ENCODE data around the gene FKBP1A. TPM values are rescaled to one million over a fixed set of nuclear protein-coding genes. Genes with fewer than 3 reads are reported as not detected.
"Not testable (repeated sequence)": the region's sequence is repeated elsewhere in the genome, so short reads cannot be mapped to it uniquely, and the experiment has no call there.

FKBP1A gene
- total RNA-seq, 1 experiment from 2014 or later, result 196 TPM

DNA sequence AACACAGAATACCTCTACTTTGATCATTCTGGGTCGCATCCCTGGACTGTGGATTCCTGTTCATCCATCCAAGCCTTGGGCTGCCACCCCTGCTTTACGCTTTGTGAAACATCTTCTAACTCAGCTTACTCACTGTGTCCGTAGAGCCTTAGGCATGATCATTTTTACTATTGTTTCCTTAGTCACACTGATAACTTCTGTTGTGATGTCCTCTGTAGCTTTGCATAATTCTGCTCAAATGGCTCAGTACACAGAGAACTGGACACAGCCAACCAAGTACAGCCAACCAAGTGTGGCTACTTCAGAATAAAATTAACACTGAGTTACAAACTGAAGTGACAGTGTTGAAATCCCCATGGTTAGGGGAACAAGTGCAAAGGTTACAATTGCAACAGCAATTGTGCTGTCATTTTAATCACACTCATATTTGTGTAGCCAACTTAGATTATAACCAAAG, 8.6 kb upstream of the FKBP1A start:
- H4K5ac ChIP-seq (ENCODE audit: insufficient read length, low read depth, low read length), result no peak overlapping the region

DNA sequence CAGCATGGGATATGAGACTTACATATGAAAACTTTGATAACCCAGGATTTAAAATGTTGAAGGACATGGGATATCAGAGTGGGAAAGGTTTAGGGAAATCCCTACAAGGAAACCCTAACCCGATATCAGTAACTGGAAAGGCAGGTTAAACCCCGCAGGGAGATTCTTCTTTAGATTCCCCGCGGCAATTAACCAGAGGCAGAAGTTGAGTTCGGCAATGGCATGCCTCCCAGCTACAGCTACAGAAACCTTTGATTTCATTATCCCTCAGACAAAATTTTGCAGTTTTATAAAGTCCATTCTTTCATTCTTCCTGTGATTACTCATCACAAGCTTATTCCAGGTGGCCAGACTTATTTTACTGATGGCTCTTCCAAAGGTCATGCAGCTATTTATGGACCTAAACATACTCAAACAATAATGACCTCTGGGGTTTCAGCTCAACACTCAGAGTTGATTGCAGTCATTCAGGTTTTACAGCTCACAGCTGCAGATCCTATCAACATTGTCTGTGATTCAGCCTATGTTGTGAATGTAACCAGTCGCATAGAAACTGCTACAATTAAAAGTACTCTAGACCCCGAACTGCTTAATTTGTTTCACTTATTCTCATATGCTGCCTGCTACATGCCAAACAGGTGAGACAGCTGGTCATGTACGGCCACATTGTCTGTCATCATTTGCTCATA, 7.0 kb upstream of the FKBP1A start:
- no CpG with 5 or more reads among the region's 8 CpGs for WGBS (ENCODE audit: extremely low coverage, insufficient read length, low lambda C conversion rate)
- H3K9me3 ChIP-seq (ENCODE audit: control insufficient read depth, low read depth, low read length), result not testable (repeated sequence)

More for the DNA sequence above, 8.6 kb upstream of the FKBP1A start:
- no peak overlapping the region for H2BK120ac ChIP-seq (ENCODE audit: low read depth, low read length, poor library complexity, severe bottlenecking)
- H3K27ac ChIP-seq (ENCODE audit: insufficient read length, low read depth, low read length), result no peak overlapping the region
- H3K79me1 ChIP-seq (ENCODE audit: insufficient read depth, low read depth, low read length, poor library complexity, severe bottlenecking), result no peaks in the 10 kb centered on the region
- Mint-ChIP-seq H3K36me3 (ENCODE audit: insufficient read depth in 1 of 3, low read depth in 3 of 3) (no peaks in the 10 kb centered on the region), H3K9me3 (peaks cover 0 to 2% of the 10 kb centered on the region in 2 experiments; a peak in 3 of 5 replicates), H3K4me3 (no peak overlapping the region), H3K27ac (no peak overlapping the region), H3K4me1 (peaks cover 0 to 2% of the 10 kb centered on the region in 2 experiments; a peak in 1 of 4 replicates), H3K27me3 (ENCODE audit: low read depth) (peaks cover 71% of the 10 kb centered on the region)
- H3K9ac ChIP-seq (ENCODE audit: extremely low read depth, insufficient read length, low read length), result no peak overlapping the region
- no peak overlapping the region for H2AFZ ChIP-seq (ENCODE audit: low read length)
- no peak overlapping the region for H4K91ac ChIP-seq (ENCODE audit: insufficient read length, low read depth, low read length)
- no CpG with 5 or more reads among the region's 3 CpGs for WGBS (ENCODE audit: extremely low coverage, insufficient read length, low lambda C conversion rate)
- no peak overlapping the region for H3K14ac ChIP-seq (ENCODE audit: insufficient read depth, low read length)
- H3K56ac ChIP-seq (ENCODE audit: insufficient read length, low read depth, low read length), result no peak overlapping the region
- no peak overlapping the region for H3K4me2 ChIP-seq (ENCODE audit: insufficient read depth, insufficient read length, low read length)
- H2BK15ac ChIP-seq (ENCODE audit: low read depth, low read length), result no peak overlapping the region
- H3K4me1 ChIP-seq (ENCODE audit: insufficient read depth, low read length), result no peaks in the 10 kb centered on the region
- H3K27me3 ChIP-seq (ENCODE audit: insufficient read depth, low read length), result no peaks in the 10 kb centered on the region
- H4K20me1 ChIP-seq (ENCODE audit: control insufficient read depth, insufficient read depth, insufficient read length), result no peaks in the 10 kb centered on the region
- TF ChIP-seq, protein P1, sequence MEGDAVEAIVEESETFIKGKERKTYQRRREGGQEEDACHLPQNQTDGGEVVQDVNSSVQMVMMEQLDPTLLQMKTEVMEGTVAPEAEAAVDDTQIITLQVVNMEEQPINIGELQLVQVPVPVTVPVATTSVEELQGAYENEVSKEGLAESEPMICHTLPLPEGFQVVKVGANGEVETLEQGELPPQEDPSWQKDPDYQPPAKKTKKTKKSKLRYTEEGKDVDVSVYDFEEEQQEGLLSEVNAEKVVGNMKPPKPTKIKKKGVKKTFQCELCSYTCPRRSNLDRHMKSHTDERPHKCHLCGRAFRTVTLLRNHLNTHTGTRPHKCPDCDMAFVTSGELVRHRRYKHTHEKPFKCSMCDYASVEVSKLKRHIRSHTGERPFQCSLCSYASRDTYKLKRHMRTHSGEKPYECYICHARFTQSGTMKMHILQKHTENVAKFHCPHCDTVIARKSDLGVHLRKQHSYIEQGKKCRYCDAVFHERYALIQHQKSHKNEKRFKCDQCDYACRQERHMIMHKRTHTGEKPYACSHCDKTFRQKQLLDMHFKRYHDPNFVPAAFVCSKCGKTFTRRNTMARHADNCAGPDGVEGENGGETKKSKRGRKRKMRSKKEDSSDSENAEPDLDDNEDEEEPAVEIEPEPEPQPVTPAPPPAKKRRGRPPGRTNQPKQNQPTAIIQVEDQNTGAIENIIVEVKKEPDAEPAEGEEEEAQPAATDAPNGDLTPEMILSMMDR (conservative IDR thresholded peaks at IDR 0.05), result no peak
- no peak overlapping the region for H4K8ac ChIP-seq (replicated peaks; ENCODE audit: insufficient read length, low read depth, low read length)
- H2BK5ac ChIP-seq (ENCODE audit: insufficient read length, low read length), result no peak overlapping the region
- no peak overlapping the region for H3K4ac ChIP-seq (ENCODE audit: low read depth, low read length)
- H2AK5ac ChIP-seq (ENCODE audit: insufficient read length, low read length), result no peak overlapping the region
- no peak overlapping the region for H2BK12ac ChIP-seq (ENCODE audit: insufficient read length, low read depth, low read length)
- H3K79me2 ChIP-seq (ENCODE audit: insufficient read depth, low read length), result no peaks in the 10 kb centered on the region
- no peak overlapping the region for H3T11ph ChIP-seq (ENCODE audit: low read length)
- DNase-seq, result no peak
- H3K18ac ChIP-seq (ENCODE audit: insufficient read length, low read depth, low read length), result no peak overlapping the region
- no peak overlapping the region for H2BK20ac ChIP-seq (ENCODE audit: low read depth, low read length, poor library complexity, severe bottlenecking)
- H3K23me2 ChIP-seq (ENCODE audit: insufficient read length, low read depth, low read length, poor library complexity, severe bottlenecking), result no peaks in the 10 kb centered on the region
- no peak overlapping the region for H3K23ac ChIP-seq (ENCODE audit: insufficient read length, low read depth, low read length)
- H3K9me3 ChIP-seq (ENCODE audit: control insufficient read depth, low read depth, low read length), result no peaks in the 10 kb centered on the region

More for the DNA sequence above, 7.0 kb upstream of the FKBP1A start:
- H2BK120ac ChIP-seq (ENCODE audit: low read depth, low read length, poor library complexity, severe bottlenecking); H4K8ac ChIP-seq (replicated peaks; ENCODE audit: insufficient read length, low read depth, low read length); H3K9me3 Mint-ChIP-seq; H2BK5ac ChIP-seq (ENCODE audit: insufficient read length, low read length); H2AFZ ChIP-seq (ENCODE audit: low read length); H3K4me3 Mint-ChIP-seq; H3K23me2 ChIP-seq (ENCODE audit: insufficient read length, low read depth, low read length, poor library complexity, severe bottlenecking); H3K18ac ChIP-seq (ENCODE audit: insufficient read length, low read depth, low read length); H3K14ac ChIP-seq (ENCODE audit: insufficient read depth, low read length); H3T11ph ChIP-seq (ENCODE audit: low read length); H3K79me2 ChIP-seq (ENCODE audit: insufficient read depth, low read length); H2BK15ac ChIP-seq (ENCODE audit: low read depth, low read length); H3K56ac ChIP-seq (ENCODE audit: insufficient read length, low read depth, low read length); H3K79me1 ChIP-seq (ENCODE audit: insufficient read depth, low read depth, low read length, poor library complexity, severe bottlenecking); H2BK12ac ChIP-seq (ENCODE audit: insufficient read length, low read depth, low read length); H3K4me1 ChIP-seq (ENCODE audit: insufficient read depth, low read length); H2AK5ac ChIP-seq (ENCODE audit: insufficient read length, low read length); H3K4me1 Mint-ChIP-seq; H3K27ac ChIP-seq (ENCODE audit: insufficient read length, low read depth, low read length); H3K36me3 Mint-ChIP-seq (ENCODE audit: insufficient read depth in 1 of 3, low read depth in 3 of 3); H3K9ac ChIP-seq (ENCODE audit: extremely low read depth, insufficient read length, low read length); H3K27ac Mint-ChIP-seq; H4K5ac ChIP-seq (ENCODE audit: insufficient read length, low read depth, low read length); H3K4me2 ChIP-seq (ENCODE audit: insufficient read depth, insufficient read length, low read length); H4K91ac ChIP-seq (ENCODE audit: insufficient read length, low read depth, low read length); DNase-seq; H2BK20ac ChIP-seq (ENCODE audit: low read depth, low read length, poor library complexity, severe bottlenecking); H4K20me1 ChIP-seq (ENCODE audit: control insufficient read depth, insufficient read depth, insufficient read length); H3K27me3 ChIP-seq (ENCODE audit: insufficient read depth, low read length); H3K4ac ChIP-seq (ENCODE audit: low read depth, low read length); H3K23ac ChIP-seq (ENCODE audit: insufficient read length, low read depth, low read length): not testable (repeated sequence)
- peaks cover 76% of the 10 kb centered on the region for H3K27me3 Mint-ChIP-seq (ENCODE audit: low read depth)

Data from H9 (cell line).